Sciatic nerve (tissue), 2 donors: ENCODE data around the gene NSG1. TPM values are rescaled to one million over a fixed set of nuclear protein-coding genes. Genes with fewer than 3 reads are reported as not detected.

Source experiments
- ATAC-seq: fragments of 200-7000 bp; cut with Tn5 transposase; one replicate; pipeline ENCODE4 v1.9.1; 2020; ENCODE audit warnings: mild to moderate bottlenecking, moderate library complexity
- DNase-seq: peaks from one replicate; pipeline ENCODE4 v3.0.0-alpha.2; 2020; ENCODE audit warnings: low spot score
- intact Hi-C: fragments of 100-400 bp; cut with DNase I; formaldehyde crosslinking; loops from one replicate; pipeline ENCODE4 v1.14.2; 2022
- total RNA-seq: library from RNA; stranded (reverse); fragmentation: NEBNext Ultra II Directional; extraction: Animal tissue kit (Norgen Biotek cat#: 25700); gene quantifications from one replicate; pipeline ENCODE4 v1.2.1, GENCODE V29; 2021
- donor health status: DM: no; HTN: no; CAD: no.
- donor health status: DM: no; HTN: no; CAD: no.

The NSG1 gene
- total RNA-seq, 1 donor from 2014 or later, result 12.2 TPM

GRCh38 chr4:4364486-4365208, 22.3 kb upstream of the NSG1 start:
- no peak for ATAC-seq
- intact Hi-C loops, result no loop called here
- DNase-seq, result no peak

GRCh38 chr4:4368809-4369580, 17.9 kb upstream of the NSG1 start:
- intact Hi-C loops, result no loop called here
- DNase-seq, result no peak
- peak; percentile 30 for ATAC-seq

- DNase-seq (no peak), ATAC-seq (no peak)
- intact Hi-C loops, result no loop called here
These were observed 12.4 kb upstream of the NSG1 start for GRCh38 chr4:4374388-4375098.

GRCh38 chr4:4376074-4376473, 10.8 kb upstream of the NSG1 start:
- intact Hi-C loops, result no loop called here
- ATAC-seq (no peak), DNase-seq (no peak)

DNA sequence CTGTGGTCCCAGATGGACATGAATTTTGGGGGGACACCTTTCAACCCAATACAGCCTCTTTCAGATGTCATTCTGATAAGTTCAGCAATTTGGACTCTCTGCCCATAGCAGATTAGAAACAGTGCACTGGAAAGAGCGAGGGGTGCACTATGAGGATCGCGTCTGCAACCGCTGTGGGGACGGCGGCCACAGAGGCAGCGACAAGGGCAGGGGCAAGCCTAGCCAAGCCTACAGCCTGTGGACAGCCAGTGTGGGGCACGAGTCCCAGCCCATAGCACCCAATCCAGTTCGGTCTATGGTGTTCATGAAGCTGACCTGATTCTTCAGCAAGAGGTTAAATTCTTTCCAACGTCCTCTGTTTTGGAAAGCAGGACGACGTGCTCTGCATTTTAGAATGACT, 9.7 kb upstream of the NSG1 start:
- intact Hi-C loops, result no loop called here
- DNase-seq (no peak), ATAC-seq (no peak)

DNA sequence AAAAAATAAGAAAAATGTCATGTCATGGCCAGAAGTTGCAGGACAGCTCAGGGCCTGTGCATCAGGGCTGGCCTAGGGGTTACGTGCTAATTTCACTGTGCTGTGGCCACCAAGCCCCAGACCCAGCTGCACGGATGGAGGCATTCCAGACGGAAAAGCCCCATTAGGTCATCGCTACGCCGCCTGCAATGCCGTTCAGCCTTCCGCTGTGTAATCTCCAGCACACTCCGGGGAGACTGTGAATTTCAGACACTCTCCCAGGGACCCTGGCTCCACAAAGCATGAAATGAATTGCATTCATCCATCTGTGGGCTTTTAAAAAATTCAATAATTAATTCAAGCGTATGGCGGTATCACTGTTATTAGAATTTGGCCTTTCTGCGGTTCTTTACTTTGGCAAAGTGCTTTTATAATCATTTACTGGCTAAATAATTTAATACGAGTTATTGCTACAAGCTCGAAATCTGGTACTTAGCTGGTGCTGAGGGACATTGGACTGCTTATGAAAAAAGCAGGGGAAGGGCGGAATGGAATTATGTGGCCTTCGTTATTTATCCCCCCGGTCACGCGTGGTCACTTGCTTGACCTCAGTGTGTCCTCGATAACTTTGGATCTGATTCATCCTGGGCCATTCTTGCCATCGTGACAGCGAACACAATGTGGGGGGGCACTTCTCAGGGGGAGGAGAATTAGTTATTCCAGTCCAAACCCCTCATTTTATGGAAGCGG, 9.0 kb upstream of the NSG1 start:
- DNase-seq (no peak), ATAC-seq (peak; percentile 86)
- intact Hi-C loops, result no loop called here

DNA sequence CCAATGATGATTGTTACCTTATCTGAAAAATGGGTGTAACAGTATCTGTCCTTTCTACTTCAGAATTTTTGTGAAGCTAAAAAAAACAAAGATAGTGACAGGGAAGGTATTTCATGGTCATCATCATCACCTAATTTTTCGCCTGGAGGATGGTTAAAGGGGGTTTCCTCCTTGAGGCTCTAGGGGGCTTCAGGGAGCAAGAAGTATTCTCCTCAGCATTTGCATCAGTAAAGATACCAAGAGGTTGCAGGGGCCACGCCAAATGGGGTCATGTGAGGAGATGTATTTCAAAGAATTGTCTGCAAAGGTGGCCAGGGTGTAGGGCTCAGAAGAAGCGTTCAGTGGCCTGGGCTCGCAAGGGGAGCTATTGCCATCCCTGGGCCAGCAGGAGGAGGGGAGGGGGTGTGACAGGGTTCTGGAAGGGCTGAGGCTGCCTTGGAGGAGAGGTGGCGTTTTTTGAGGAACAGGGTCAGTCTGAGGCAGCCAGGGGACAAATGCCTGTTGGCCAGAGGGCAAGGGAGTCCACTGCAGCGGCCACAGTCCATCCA, 7.3 kb upstream of the NSG1 start:
- ATAC-seq, result no peak
- DNase-seq, result no peak
- intact Hi-C loops, result no loop called here

GRCh38 chr4:4383085-4383484, 3.8 kb upstream of the NSG1 start:
- ATAC-seq (no peak), DNase-seq (no peak)
- intact Hi-C loops, result no loop called here

- intact Hi-C loops, result no loop called here
- DNase-seq (no peak), ATAC-seq (no peak)
These were observed 2.1 kb upstream of the NSG1 start for GRCh38 chr4:4384837-4385236.

- ATAC-seq (no peak), DNase-seq (no peak)
- intact Hi-C loops, result no loop called here
These were observed 1.1 kb upstream of the NSG1 start for GRCh38 chr4:4385729-4386295.

- ATAC-seq, result peak; percentile 45
- intact Hi-C loops, result no loop called here
- no peak for DNase-seq
These were observed 586 bp upstream of the NSG1 start for GRCh38 chr4:4386296-4386735.

- intact Hi-C loops, result no loop called here
- ATAC-seq (peak; percentile 53), DNase-seq (no peak)
These were observed 819 bp downstream of the NSG1 start for GRCh38 chr4:4387531-4388310.

- intact Hi-C loops, result no loop called here
- DNase-seq (no peak), ATAC-seq (no peak)
These were observed 1.4 kb downstream of the NSG1 start for GRCh38 chr4:4388311-4388790.

DNA sequence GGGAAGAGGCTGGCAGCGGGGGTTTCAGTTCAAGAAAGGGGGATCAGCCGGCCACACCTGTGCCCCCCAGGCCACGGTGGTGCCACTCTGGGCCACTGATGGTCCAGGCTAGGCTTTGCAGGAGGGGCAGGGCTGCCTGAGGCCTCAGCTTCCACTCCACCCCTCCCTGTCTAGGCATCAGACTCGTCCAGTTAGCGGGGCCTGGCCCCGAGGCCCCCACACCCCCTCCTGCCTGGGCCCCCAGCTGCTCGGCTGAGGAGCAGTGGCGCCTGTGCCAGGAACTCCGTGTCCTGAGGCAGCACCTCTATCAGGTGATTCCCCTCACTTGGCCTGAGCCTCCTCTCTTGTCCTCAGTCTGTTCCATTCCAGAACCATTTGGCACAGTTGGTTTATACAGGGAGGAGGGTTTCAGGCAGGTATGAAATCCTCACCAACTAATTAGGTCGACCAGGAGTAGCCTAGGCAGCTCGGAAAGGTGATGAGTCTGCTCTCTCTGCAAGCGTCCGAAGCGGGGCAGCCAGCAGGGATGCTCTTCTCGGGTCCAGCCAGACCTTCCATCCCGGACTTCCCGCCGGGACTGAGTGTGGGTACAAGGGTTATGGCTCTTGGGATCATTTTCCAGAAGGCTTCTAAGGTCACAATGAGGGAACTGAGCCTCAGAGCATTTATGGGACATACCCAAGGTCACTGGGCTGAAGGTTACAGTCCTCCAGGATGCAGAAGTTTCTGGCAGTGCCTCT, 2.1 kb downstream of the NSG1 start:
- DNase-seq, result no peak
- ATAC-seq, result no peak

DNA sequence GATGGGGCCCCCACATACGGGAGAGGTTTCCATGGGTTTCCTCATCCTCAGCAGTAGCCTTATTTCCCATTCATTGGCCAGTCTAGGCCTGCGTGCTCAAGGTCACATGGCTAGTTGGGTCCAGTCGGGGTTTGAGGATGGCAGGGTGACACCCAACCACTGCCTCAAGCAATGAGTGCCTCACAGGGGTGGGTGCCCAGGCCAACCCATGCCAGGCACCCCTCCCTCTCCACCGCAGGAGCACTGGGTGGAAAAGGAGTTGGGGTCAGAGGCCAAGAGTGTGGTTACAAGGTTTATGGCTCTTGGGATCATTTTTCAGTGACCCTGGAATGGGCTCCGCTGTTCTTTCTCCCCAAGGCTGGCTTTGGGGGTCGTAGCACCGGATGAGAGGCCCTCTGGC, 3.1 kb downstream of the NSG1 start:
- ATAC-seq, result no peak
- intact Hi-C loops, result no loop called here
- DNase-seq, result no peak

More for the DNA sequence above, 2.1 kb downstream of the NSG1 start:
- intact Hi-C loops, result no loop called here

GRCh38 chr4:4390515-4391240, 3.8 kb downstream of the NSG1 start:
- DNase-seq (no peak), ATAC-seq (no peak)
- intact Hi-C loops, result no loop called here

- no peak for DNase-seq
- ATAC-seq, result no peak
- intact Hi-C loops, result no loop called here
These were observed 5.0 kb downstream of the NSG1 start for GRCh38 chr4:4391866-4392265.
